ENCODE results near the gene FNDC7.
A peak's percentile ranks its signal among the peaks of the same experiment; 100 is the strongest.
"Not testable (repeated sequence)": the region's sequence is repeated elsewhere in the genome, so short reads cannot be mapped to it uniquely, and the experiment has no call there.

The FNDC7 gene

GRCh38 chr1:108699375-108700332 is 13.1 kb upstream of the FNDC7 start:
- DNase-seq = peak in 1 of 2 donors; percentile 29

DNA sequence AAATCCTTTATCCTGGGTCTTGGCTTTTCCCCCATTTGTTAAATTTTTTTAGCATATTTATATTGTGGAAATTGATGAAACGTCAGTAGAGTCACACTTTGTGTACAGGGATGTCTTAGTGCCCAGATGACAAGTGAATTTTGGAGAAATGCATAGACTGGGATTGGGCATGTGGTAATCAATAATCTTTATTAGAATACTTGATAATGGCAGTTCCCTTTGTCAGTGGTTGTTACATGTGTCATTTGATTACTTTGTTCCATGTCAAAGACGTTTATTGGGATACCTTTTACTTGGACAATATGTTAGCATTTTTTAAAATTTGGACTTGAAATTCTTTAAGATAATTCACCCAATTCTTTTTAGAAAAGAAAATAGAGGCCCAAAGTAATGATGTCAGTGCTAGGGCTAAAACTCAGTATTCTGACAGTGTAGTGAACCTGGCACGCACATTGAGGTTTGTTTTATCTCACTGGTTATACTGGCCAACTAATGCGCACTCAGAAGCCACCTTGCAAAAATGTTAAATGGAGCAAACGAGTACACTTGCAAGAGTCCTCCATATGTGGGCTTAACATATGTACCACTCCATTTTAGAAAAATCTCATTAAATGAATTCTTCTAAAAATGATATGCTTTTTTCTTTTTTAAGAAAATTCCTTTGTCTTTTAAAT is 11.4 kb upstream of the FNDC7 start:
- no peak for DNase-seq

- not testable (repeated sequence) for DNase-seq
These were observed 10.6 kb upstream of the FNDC7 start for GRCh38 chr1:108702109-108702508.

- DNase-seq = peak; percentile 26 to 70
These were observed 8.8 kb upstream of the FNDC7 start for GRCh38 chr1:108703939-108704338.

GRCh38 chr1:108704496-108704895 is 8.2 kb upstream of the FNDC7 start:
- no peak for DNase-seq

GRCh38 chr1:108706643-108707042 is 6.1 kb upstream of the FNDC7 start:
- no peak for DNase-seq

- DNase-seq = peak; percentile 73 to 80
These were observed 3.7 kb upstream of the FNDC7 start for GRCh38 chr1:108708691-108709660.

DNA sequence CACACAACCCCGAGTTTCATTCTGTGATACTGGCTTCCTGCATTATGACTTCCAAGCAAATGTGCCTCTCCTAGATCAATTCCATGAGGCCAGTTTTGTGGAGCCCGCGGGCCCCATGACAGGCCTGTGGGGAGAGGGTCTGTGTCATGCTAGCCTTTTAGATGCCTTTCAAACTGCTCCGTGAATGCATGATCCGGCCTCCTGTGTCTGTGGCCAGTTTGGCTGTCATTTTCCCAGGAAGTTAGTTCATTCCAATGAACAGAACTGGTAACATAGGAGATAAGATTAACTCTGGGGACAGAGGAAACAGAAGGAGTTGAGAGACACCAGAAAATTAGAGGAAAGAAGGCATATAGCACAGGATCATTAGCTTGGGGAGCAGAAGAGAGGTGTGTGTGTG is 3.2 kb downstream of the FNDC7 start:
- no peak for DNase-seq

DNA sequence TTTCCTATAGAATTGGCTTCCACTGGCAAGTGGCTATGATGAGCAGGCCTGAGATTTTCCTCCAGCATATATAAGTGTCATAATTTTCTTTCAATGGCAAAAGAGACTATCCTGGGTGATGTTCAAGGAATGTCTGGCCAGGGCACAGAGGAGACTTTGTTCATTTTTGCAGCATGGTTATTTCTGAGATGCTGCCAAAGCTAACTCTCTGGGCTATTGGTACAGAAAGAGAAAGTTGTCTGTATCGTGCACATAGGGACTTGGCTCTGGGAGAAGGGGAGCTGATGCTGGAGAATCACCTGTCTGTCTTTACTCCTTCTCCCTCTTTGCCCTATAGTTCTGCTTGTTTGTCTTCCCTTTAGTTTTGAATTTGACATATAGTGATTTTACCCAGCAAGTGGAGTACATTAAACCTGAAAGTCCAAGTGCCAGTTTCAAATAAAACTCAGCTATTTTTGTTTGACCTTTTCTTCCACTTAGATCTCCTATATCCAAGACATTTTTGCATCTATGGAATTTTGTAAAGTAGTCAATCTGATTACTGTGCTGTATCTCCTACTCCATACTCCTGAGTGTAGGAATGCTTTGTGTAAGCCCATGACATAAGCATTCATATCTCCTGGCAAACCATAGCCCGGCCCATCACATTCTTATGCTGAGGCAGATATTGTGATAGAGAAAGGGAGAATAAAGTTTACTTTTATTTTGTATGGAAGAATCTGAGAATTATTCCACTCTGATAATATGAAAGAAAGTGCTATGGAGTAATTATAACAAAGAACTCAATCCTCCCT is 3.9 kb downstream of the FNDC7 start:
- DNase-seq = no peak

DNA sequence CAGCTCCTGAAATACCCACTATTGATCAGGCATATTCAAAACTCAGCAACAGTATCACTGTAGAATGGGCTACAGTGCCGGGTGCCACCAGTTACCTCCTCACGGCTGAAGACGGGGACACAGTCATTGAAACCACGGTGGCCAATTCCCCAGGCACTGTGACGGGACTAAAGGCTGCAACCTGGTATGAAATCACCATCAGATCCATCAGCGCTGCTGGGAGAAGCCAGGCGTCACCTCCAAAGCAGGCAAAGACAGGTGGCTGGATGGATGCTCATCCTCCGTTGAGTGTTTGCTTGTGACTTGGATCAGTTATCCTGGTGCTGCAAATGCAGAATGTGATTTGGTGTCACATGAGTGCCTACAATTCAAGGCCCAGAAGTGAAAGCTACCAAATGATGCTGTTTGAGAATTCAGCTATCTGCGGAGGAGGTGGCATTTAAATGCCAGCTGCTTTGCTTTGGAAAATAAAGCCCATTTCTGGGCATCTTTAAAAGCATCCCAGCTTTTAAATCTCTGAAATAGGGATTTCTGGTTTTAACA is 5.1 kb downstream of the FNDC7 start:
- no peak for DNase-seq

- no peak for DNase-seq
These were observed 6.4 kb downstream of the FNDC7 start for GRCh38 chr1:108718927-108719655.

GRCh38 chr1:108719656-108720435 is 7.1 kb downstream of the FNDC7 start:
- DNase-seq = no peak

DNA sequence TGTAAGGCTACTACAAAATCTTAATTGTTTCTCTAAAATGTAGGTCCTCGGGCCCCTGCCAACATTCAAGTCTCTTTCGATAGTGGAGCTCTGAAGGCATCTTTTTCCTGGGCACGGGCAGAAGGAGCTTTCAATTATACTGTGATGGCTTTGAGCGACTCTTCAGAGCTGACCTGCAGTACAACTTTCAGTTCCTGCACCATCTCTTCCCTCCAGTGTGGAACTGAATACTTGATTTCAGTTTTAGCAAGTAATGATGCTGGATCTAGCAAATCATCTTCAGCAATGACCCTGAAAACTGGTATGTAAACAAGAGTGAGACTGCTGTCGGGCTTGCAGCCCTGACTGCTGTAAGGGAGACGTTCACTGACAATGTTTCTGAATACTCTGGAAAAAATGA is 9.6 kb downstream of the FNDC7 start:
- DNase-seq = no peak

GRCh38 chr1:108725906-108726305 is 13.2 kb downstream of the FNDC7 start:
- DNase-seq = no peak

GRCh38 chr1:108728327-108728923 is 15.7 kb downstream of the FNDC7 start:
- DNase-seq = no peak

GRCh38 chr1:108729481-108729880 is 16.8 kb downstream of the FNDC7 start:
- no peak for DNase-seq

DNA sequence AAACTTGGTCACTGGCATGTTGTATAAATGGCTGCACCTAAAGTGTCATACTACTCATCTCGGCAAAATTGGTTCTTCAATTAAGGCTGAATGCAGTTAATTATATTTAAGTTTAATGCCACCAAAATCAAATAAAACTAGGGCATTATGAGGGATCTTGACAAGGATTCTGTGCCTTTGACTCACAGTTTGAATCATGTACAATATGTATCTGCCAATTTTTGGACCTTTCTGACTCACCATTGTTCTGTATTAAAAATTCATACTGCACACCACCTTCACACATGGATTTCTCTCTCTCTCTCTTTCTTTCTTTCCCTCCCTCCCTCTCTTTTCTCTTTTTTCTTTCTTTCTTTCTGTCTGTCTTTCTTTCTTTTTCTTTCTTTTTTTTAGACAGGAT is 19.7 kb downstream of the FNDC7 start:
- no peak for DNase-seq

DNA sequence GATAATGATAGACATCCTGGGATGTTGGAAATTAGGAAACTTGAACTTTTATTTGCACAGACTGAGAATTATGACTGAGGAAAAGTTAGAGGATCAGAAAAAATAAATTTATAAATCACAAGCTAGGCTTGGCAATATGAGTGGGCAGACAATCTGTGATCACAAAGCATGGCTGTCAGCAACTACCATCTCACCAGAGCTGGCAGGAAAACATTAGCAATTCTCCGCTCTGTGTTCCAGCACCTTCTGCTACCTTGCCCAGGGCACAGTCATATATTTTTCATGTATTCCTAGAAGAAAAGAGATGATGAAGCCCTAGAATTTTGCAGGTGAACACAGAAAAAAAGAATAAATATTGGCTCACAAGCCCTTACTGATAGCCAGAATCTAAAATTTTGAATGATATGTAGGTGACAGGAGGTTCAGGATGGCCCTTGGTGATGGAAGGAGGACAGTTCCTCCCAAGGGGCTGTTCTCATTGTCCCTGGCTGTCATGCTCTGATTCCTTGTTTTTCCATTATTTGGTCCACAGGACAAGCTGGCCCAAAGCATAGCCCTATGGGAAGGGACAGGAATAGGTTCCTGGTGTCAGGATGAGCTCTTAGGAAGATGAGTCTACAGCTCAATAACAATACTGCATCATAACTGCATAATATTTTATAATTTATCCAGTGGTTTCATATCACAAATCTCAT is 21.6 kb downstream of the FNDC7 start:
- DNase-seq = no peak

DNA sequence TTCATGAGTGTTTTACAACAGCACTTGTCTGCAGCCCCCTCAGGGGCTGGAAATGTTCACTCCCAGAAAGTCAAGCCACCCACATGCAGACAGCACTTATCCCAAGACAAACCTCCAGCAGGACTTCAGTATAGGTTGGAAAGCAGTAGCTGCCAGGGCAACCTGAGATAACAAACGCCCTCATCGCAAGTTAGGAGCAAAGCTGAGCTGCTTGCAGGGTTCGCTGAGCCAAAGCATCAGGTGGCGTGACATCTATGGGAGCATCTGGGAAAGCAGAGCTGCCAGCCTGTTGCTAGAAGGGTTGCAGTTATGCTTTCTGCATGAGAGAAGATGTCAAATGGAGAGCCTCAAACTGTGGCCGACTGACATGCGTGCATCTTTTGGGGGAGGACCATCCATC is 29.5 kb downstream of the FNDC7 start:
- DNase-seq = no peak
